Fibroblast of lung (primary cell): Measurements from ENCODE around the gene CEACAM6.
A peak's percentile ranks its signal among the peaks of the same experiment; 100 is the strongest.

Experiments used
- EZH2 ChIP-seq: IDR thresholded peaks from 2 replicates; pipeline ENCODE4 v1.5.1; 2012; ENCODE audit warnings: low read length, control low read depth, mild to moderate bottlenecking; ENCODE audit errors: missing control alignments
- TF ChIP-seq, protein P1 (sequence below), 2 donors: IDR thresholded peaks in 1 of 2; conservative IDR thresholded peaks in 1 of 2; 1 replicate in 1 of 2; 2 replicates in 1 of 2; pipeline ENCODE4 v1.5.1; 2011 to 2012; ENCODE audit warnings: low read length in 2 of 2, control low read depth in 1 of 2, inconsistent platforms in 1 of 2, low read depth in 1 of 2, mild to moderate bottlenecking in 1 of 2

- TF ChIP-seq, protein P1, sequence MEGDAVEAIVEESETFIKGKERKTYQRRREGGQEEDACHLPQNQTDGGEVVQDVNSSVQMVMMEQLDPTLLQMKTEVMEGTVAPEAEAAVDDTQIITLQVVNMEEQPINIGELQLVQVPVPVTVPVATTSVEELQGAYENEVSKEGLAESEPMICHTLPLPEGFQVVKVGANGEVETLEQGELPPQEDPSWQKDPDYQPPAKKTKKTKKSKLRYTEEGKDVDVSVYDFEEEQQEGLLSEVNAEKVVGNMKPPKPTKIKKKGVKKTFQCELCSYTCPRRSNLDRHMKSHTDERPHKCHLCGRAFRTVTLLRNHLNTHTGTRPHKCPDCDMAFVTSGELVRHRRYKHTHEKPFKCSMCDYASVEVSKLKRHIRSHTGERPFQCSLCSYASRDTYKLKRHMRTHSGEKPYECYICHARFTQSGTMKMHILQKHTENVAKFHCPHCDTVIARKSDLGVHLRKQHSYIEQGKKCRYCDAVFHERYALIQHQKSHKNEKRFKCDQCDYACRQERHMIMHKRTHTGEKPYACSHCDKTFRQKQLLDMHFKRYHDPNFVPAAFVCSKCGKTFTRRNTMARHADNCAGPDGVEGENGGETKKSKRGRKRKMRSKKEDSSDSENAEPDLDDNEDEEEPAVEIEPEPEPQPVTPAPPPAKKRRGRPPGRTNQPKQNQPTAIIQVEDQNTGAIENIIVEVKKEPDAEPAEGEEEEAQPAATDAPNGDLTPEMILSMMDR (conservative IDR thresholded peaks at IDR 0.05 in 1 of 2, IDR thresholded peaks at IDR 0.05 in 1 of 2; ENCODE audit: low read depth in 1 of 2, low read length in 2 of 2), result peak; percentile 52 to 57
- no peak for TF ChIP-seq EZH2
Measured at GRCh38 chr19:41753159-41753558, 2.2 kb upstream of the CEACAM6 start.
